ENCODE results near the gene LYSET. TPM values are rescaled to one million over a fixed set of nuclear protein-coding genes. Genes with fewer than 3 reads are reported as not detected.

The LYSET gene
- polyA plus RNA-seq, 1 experiment, result 15.6 TPM

- Histone ChIP-seq H3K27ac (ENCODE audit: low read depth, low read length) (no peak overlapping the region), H3K27me3 (ENCODE audit: control insufficient read depth, insufficient read depth, low read length) (no peaks in the 10 kb centered on the region), H3K9me3 (ENCODE audit: control insufficient read depth, insufficient read depth, low read length) (no peaks in the 10 kb centered on the region; the same call in 1 of the 2 replicates), H3K4me3 (ENCODE audit: low read depth, low read length) (no peak overlapping the region)
- POLR2A ChIA-PET, result no interaction called here
- no peak for DNase-seq (ENCODE audit: low read depth, low spot score)
- CTCF ChIA-PET, result no interaction called here
- no peak for TF ChIP-seq CTCF (IDR thresholded peaks at IDR 0.05; ENCODE audit: low read depth, low read length)
Measured at GRCh38 chr14:93212432-93212831, 27.3 kb downstream of the LYSET start.

GRCh38 chr14:93214598-93214997 lies 29.5 kb downstream of the LYSET start:
- no peak for TF ChIP-seq CTCF (IDR thresholded peaks at IDR 0.05; ENCODE audit: low read depth, low read length)
- Histone ChIP-seq H3K27me3 (ENCODE audit: control insufficient read depth, insufficient read depth, low read length) (no peaks in the 10 kb centered on the region), H3K27ac (ENCODE audit: low read depth, low read length) (no peak overlapping the region), H3K9me3 (ENCODE audit: control insufficient read depth, insufficient read depth, low read length) (no peaks in the 10 kb centered on the region), H3K4me3 (ENCODE audit: low read depth, low read length) (no peak overlapping the region)
- DNase-seq (ENCODE audit: low read depth, low spot score), result no peak
- ChIA-PET CTCF (no interaction called here), POLR2A (no interaction called here)

- POLR2A ChIA-PET, result interaction anchor here (1.0 kb wide), 1 partner anchor 34 kb away, joined by 3 read pairs; the partner anchor contains the start of genes LYSET and MOAP1
- H3K27me3 ChIP-seq (ENCODE audit: control insufficient read depth, insufficient read depth, low read length), result no peaks in the 10 kb centered on the region
- CTCF ChIA-PET, result interaction anchor here (0.6 to 3.5 kb wide), 9 partner anchors 9 to 324 kb away, joined by 3 to 23 read pairs (median 3); no protein-coding TSS in a partner anchor
- H3K4me3 ChIP-seq (ENCODE audit: low read depth, low read length), result no peak overlapping the region
- peak; percentile 68 for TF ChIP-seq CTCF (IDR thresholded peaks at IDR 0.05; ENCODE audit: low read depth, low read length)
- no peak for DNase-seq (ENCODE audit: low read depth, low spot score)
- H3K9me3 ChIP-seq (ENCODE audit: control insufficient read depth, insufficient read depth, low read length), result no peaks in the 10 kb centered on the region
- no peak overlapping the region for H3K27ac ChIP-seq (ENCODE audit: low read depth, low read length)
Measured at GRCh38 chr14:93219103-93219726, 34.1 kb downstream of the LYSET start.

GRCh38 chr14:93220509-93220908 lies 35.4 kb downstream of the LYSET start:
- H3K4me3 ChIP-seq (ENCODE audit: low read depth, low read length), result no peak overlapping the region
- no peak for DNase-seq (ENCODE audit: low read depth, low spot score)
- no peak overlapping the region for H3K27ac ChIP-seq (ENCODE audit: low read depth, low read length)
- POLR2A ChIA-PET, result no interaction called here
- CTCF ChIA-PET, result interaction anchor here (0.6 to 3.5 kb wide), 3 partner anchors 16 to 319 kb away, joined by 3 to 23 read pairs (median 6); no protein-coding TSS in a partner anchor
- H3K9me3 ChIP-seq (ENCODE audit: control insufficient read depth, insufficient read depth, low read length), result no peaks in the 10 kb centered on the region
- H3K27me3 ChIP-seq (ENCODE audit: control insufficient read depth, insufficient read depth, low read length), result no peaks in the 10 kb centered on the region
- TF ChIP-seq CTCF (IDR thresholded peaks at IDR 0.05; ENCODE audit: low read depth, low read length), result no peak

GRCh38 chr14:93223565-93223964 lies 38.4 kb downstream of the LYSET start:
- H3K27ac ChIP-seq (ENCODE audit: low read depth, low read length), result no peak overlapping the region
- ChIA-PET POLR2A (no interaction called here), CTCF (no interaction called here)

More at GRCh38 chr14:93223565-93223964, 38.4 kb downstream of the LYSET start:
- Histone ChIP-seq H3K27me3 (ENCODE audit: control insufficient read depth, insufficient read depth, low read length) (no peaks in the 10 kb centered on the region), H3K4me3 (ENCODE audit: low read depth, low read length) (no peak overlapping the region), H3K9me3 (ENCODE audit: control insufficient read depth, insufficient read depth, low read length) (no peaks in the 10 kb centered on the region)
- TF ChIP-seq CTCF (IDR thresholded peaks at IDR 0.05; ENCODE audit: low read depth, low read length), result no peak
- no peak for DNase-seq (ENCODE audit: low read depth, low spot score)

All from AG04450 (cell line).